Mesendoderm (in vitro differentiated cells): ENCODE data around the gene ARPP19.
"Not testable (repeated sequence)": the region's sequence is repeated elsewhere in the genome, so short reads cannot be mapped to it uniquely, and the experiment has no call there.

Experiments
- DNase-seq: peaks from one replicate; pipeline ENCODE4 v3.0.0; 2013
- H2AK5ac ChIP-seq: 2 replicates; pipeline ENCODE4 v1.6.1; 2013; ENCODE audit warnings: low read length, inconsistent platforms
- H2BK120ac ChIP-seq: 2 replicates; pipeline ENCODE4 v1.6.1; 2013; ENCODE audit warnings: low read depth, mild to moderate bottlenecking, low read length, moderate library complexity, mixed read lengths
- H2BK15ac ChIP-seq: replicated peaks from 2 replicates; pipeline ENCODE4 v1.6.1; 2013; ENCODE audit warnings: low read depth, mild to moderate bottlenecking, moderate library complexity
- H2BK5ac ChIP-seq: 2 replicates; pipeline ENCODE4 v1.6.1; 2013; ENCODE audit warnings: low read length, inconsistent platforms
- H3K18ac ChIP-seq: 2 replicates; pipeline ENCODE4 v1.6.1; 2013; ENCODE audit warnings: mild to moderate bottlenecking, low read length, mixed read lengths
- H3K23ac ChIP-seq: one replicate; pipeline ENCODE4 v1.6.1; 2013; ENCODE audit warnings: low read length
- H3K27ac ChIP-seq: 2 replicates; pipeline ENCODE4 v1.5.1; 2013; ENCODE audit warnings: low read depth, mild to moderate bottlenecking, inconsistent platforms, low read length, moderate library complexity
- H3K27me3 ChIP-seq: 2 replicates; pipeline ENCODE4 v1.6.1; 2013; ENCODE audit warnings: low read length, control low read depth, mild to moderate bottlenecking, inconsistent platforms; ENCODE audit not compliant: insufficient read depth, poor library complexity
- H3K36me3 ChIP-seq: 2 replicates; pipeline ENCODE4 v1.6.1; 2013; ENCODE audit warnings: low read length, inconsistent platforms; ENCODE audit not compliant: control insufficient read depth, insufficient read depth
- H3K4ac ChIP-seq: one replicate; pipeline ENCODE4 v1.6.1; 2013; ENCODE audit warnings: low read depth, mild to moderate bottlenecking, low read length, moderate library complexity
- H3K4me1 ChIP-seq: 2 replicates; pipeline ENCODE4 v1.6.1; 2013; ENCODE audit warnings: low read depth, low read length, inconsistent platforms; ENCODE audit not compliant: control insufficient read depth
- H3K4me2 ChIP-seq: 2 replicates; pipeline ENCODE4 v1.6.1; 2013; ENCODE audit warnings: low read length
- H3K4me3 ChIP-seq: 2 replicates; pipeline ENCODE4 v1.5.1; 2013; ENCODE audit warnings: mild to moderate bottlenecking, low read length
- H3K56ac ChIP-seq: one replicate; pipeline ENCODE4 v1.6.1; 2013; ENCODE audit warnings: low read length
- H3K79me1 ChIP-seq: 2 replicates; pipeline ENCODE4 v1.6.1; 2013; ENCODE audit warnings: low read length, inconsistent platforms
- H3K79me2 ChIP-seq: 2 replicates; pipeline ENCODE4 v1.6.1; 2013; ENCODE audit warnings: mild to moderate bottlenecking, low read length; ENCODE audit not compliant: control insufficient read depth, insufficient read depth
- H3K9ac ChIP-seq: 2 replicates; pipeline ENCODE4 v1.6.1; 2013; ENCODE audit warnings: low read length, inconsistent platforms
- H4K5ac ChIP-seq: one replicate; pipeline ENCODE4 v1.6.1; 2013; ENCODE audit warnings: low read length
- H4K8ac ChIP-seq: one replicate; pipeline ENCODE4 v1.6.1; 2013; ENCODE audit warnings: low read depth, mild to moderate bottlenecking, control low read depth, low read length, moderate library complexity
- WGBS: extraction: QIAGEN DNeasy Blood & Tissue Kit; methylation state at CpG from one replicate; pipeline ENCODE4 v1.1.7; 2013; ENCODE audit warnings: low lambda C conversion rate, missing lambda C conversion rate; ENCODE audit not compliant: insufficient coverage; ENCODE audit errors: extremely low coverage; 5-methylcytosine and 5-hydroxymethylcytosine counted together

Gene ARPP19

GRCh38 chr15:52579852-52580251, 11.0 kb upstream of the ARPP19 start:
- no peaks in the 10 kb centered on the region for H3K79me2 ChIP-seq
- no peak overlapping the region for H2AK5ac ChIP-seq
- no CpG with 5 or more reads among the region's 8 CpGs for WGBS

GRCh38 chr15:52576692-52577091, 7.9 kb upstream of the ARPP19 start:
- Histone ChIP-seq H3K23ac (no peak overlapping the region), H3K27me3 (no peaks in the 10 kb centered on the region), H3K4me3 (no peak overlapping the region), H2AK5ac (no peak overlapping the region), H2BK120ac (no peak overlapping the region), H2BK5ac (no peak overlapping the region), H3K18ac (no peak overlapping the region), H3K4me2 (no peak overlapping the region), H3K79me1 (no peaks in the 10 kb centered on the region), H3K56ac (no peak overlapping the region), H3K4me1 (no peaks in the 10 kb centered on the region), H3K79me2 (no peaks in the 10 kb centered on the region), H4K8ac (no peak overlapping the region), H3K4ac (no peak overlapping the region), H3K9ac (no peak overlapping the region), H2BK15ac (no peak overlapping the region), H4K5ac (no peak overlapping the region), H3K36me3 (no peaks in the 10 kb centered on the region), H3K27ac (no peak overlapping the region)
- DNase-seq = no peak
- no CpG with 5 or more reads among the region's 2 CpGs for WGBS

More at GRCh38 chr15:52579852-52580251, 11.0 kb upstream of the ARPP19 start:
- Histone ChIP-seq H3K79me1 (no peaks in the 10 kb centered on the region), H3K4me2 (no peak overlapping the region), H3K36me3 (no peaks in the 10 kb centered on the region), H4K8ac (no peak overlapping the region), H3K18ac (no peak overlapping the region), H3K27ac (no peak overlapping the region), H3K27me3 (no peaks in the 10 kb centered on the region), H3K4me3 (no peak overlapping the region), H3K4ac (no peak overlapping the region), H2BK5ac (no peak overlapping the region), H2BK15ac (no peak overlapping the region), H4K5ac (no peak overlapping the region), H3K9ac (no peak overlapping the region), H3K4me1 (no peaks in the 10 kb centered on the region), H2BK120ac (no peak overlapping the region), H3K56ac (no peak overlapping the region), H3K23ac (no peak overlapping the region)
- no peak for DNase-seq

- H3K36me3 ChIP-seq, DNase-seq, H2AK5ac ChIP-seq, H3K9ac ChIP-seq, H3K27ac ChIP-seq, H3K4ac ChIP-seq, H3K79me2 ChIP-seq, H3K79me1 ChIP-seq, H4K8ac ChIP-seq, H3K4me3 ChIP-seq, H3K56ac ChIP-seq, H3K4me1 ChIP-seq, H3K23ac ChIP-seq, H2BK120ac ChIP-seq, H4K5ac ChIP-seq, H3K27me3 ChIP-seq, H3K4me2 ChIP-seq, H2BK5ac ChIP-seq, H3K18ac ChIP-seq, H2BK15ac ChIP-seq: not testable (repeated sequence)
- no CpG with 5 or more reads among the region's 7 CpGs for WGBS
Observed at GRCh38 chr15:52575573-52575972, 6.7 kb upstream of the ARPP19 start.

- DNase-seq = no peak
- Histone ChIP-seq H3K27ac (no peak overlapping the region), H2BK120ac (no peak overlapping the region), H4K8ac (no peak overlapping the region), H4K5ac (no peak overlapping the region), H3K4ac (no peak overlapping the region), H3K4me1 (no peaks in the 10 kb centered on the region), H3K79me2 (no peaks in the 10 kb centered on the region), H3K79me1 (no peaks in the 10 kb centered on the region), H2BK15ac (no peak overlapping the region), H3K4me3 (no peak overlapping the region), H3K27me3 (no peaks in the 10 kb centered on the region), H3K9ac (no peak overlapping the region), H3K4me2 (no peak overlapping the region), H2BK5ac (no peak overlapping the region), H3K56ac (no peak overlapping the region), H2AK5ac (no peak overlapping the region), H3K18ac (no peak overlapping the region), H3K23ac (no peak overlapping the region), H3K36me3 (no peaks in the 10 kb centered on the region)
- WGBS = no CpG with 5 or more reads among the region's 2 CpGs
Observed at GRCh38 chr15:52575072-52575471, 6.2 kb upstream of the ARPP19 start.

GRCh38 chr15:52574623-52575022, 5.8 kb upstream of the ARPP19 start:
- not testable (repeated sequence) for H2BK120ac ChIP-seq, H3K79me2 ChIP-seq, H4K8ac ChIP-seq, H3K36me3 ChIP-seq, H3K4me1 ChIP-seq, H3K79me1 ChIP-seq, H3K9ac ChIP-seq, H3K27me3 ChIP-seq, DNase-seq, H3K4ac ChIP-seq, H2AK5ac ChIP-seq, H3K4me3 ChIP-seq, H3K27ac ChIP-seq, H3K4me2 ChIP-seq, H3K18ac ChIP-seq, H3K23ac ChIP-seq, H3K56ac ChIP-seq, H2BK5ac ChIP-seq, H4K5ac ChIP-seq, H2BK15ac ChIP-seq
- no CpG with 5 or more reads among the region's 3 CpGs for WGBS

GRCh38 chr15:52567871-52568600, 794 bp downstream of the ARPP19 start:
- Histone ChIP-seq H3K4ac (peak overlapping the region; percentile 88), H2BK5ac (peak overlapping the region; percentile 45), H3K4me2 (peak overlapping the region; percentile 77), H3K79me1 (peaks cover 1% of the 10 kb centered on the region), H3K23ac (peak overlapping the region; percentile 94), H3K4me3 (peak overlapping the region; percentile 99), H4K5ac (peak overlapping the region; percentile 71), H3K56ac (peak overlapping the region; percentile 99), H2AK5ac (peak overlapping the region; percentile 96), H3K18ac (peak overlapping the region; percentile 55), H2BK15ac (no peak overlapping the region), H3K9ac (peak overlapping the region; percentile 97), H3K36me3 (no peaks in the 10 kb centered on the region), H3K4me1 (peaks cover 3% of the 10 kb centered on the region), H4K8ac (no peak overlapping the region), H3K27ac (peak overlapping the region; percentile 96), H2BK120ac (no peak overlapping the region), H3K79me2 (peaks cover 53% of the 10 kb centered on the region), H3K27me3 (no peaks in the 10 kb centered on the region)
- DNase-seq = no peak
- WGBS = no CpG with 5 or more reads among the region's 25 CpGs
